Measurements from ENCODE around the gene TNRC6C. TPM values are rescaled to one million over a fixed set of nuclear protein-coding genes. Genes with fewer than 3 reads are reported as not detected.
A peak's percentile ranks its signal among the peaks of the same experiment; 100 is the strongest.

Gene TNRC6C
- total and polyA plus RNA-seq, 7 donors, result 1.2 to 22.4 (median 11.4) TPM

DNA sequence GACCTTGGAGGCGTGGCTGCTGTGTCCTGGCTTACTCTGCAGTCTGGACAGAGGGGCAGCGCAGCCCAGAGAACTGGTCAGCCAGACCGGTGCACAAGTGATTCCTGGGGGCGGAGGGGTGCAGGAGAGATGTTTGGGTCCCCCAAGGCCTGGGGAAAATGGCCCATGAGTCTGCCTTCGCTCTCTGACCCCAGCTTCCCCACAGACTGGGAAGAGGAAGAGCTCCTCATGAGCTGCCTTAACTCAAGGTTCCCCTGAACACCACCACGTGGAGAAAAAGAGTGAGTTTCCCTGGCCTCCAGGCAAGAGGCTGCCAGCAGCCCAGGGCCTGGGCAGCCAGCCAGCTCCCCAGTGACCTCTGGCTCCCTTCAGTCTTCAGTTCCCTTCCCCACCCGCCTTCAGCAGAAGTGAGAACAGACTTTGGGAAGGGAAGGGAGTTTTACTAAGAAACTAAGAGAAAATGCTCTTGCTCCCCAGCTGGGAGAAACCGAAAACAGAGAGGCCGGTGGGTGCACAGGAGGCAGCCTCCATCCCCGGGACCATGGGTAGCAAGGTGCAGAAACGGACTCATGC is 185.7 kb downstream of the TNRC6C start:
- peak in 1 of 4 donors; percentile 33 for ATAC-seq
- WGBS, 3 donors, result 48 to 52% (median 51%) methylated on average over 10 to 11 of the region's 11 CpGs
- peaks cover 27% of the 10 kb centered on the region for H3K4me1 ChIP-seq
- H3K27me3 ChIP-seq (ENCODE audit: insufficient read depth in 3 of 3, low read length in 2 of 3), result no peaks in the 10 kb centered on the region
- no peaks in the 10 kb centered on the region for H3K9me3 ChIP-seq
- peak overlapping the region; percentile 30 for H3K27ac ChIP-seq
- TF ChIP-seq, protein P1, sequence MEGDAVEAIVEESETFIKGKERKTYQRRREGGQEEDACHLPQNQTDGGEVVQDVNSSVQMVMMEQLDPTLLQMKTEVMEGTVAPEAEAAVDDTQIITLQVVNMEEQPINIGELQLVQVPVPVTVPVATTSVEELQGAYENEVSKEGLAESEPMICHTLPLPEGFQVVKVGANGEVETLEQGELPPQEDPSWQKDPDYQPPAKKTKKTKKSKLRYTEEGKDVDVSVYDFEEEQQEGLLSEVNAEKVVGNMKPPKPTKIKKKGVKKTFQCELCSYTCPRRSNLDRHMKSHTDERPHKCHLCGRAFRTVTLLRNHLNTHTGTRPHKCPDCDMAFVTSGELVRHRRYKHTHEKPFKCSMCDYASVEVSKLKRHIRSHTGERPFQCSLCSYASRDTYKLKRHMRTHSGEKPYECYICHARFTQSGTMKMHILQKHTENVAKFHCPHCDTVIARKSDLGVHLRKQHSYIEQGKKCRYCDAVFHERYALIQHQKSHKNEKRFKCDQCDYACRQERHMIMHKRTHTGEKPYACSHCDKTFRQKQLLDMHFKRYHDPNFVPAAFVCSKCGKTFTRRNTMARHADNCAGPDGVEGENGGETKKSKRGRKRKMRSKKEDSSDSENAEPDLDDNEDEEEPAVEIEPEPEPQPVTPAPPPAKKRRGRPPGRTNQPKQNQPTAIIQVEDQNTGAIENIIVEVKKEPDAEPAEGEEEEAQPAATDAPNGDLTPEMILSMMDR (IDR thresholded peaks at IDR 0.05), result no peak
- H3K4me3 ChIP-seq, result no peak overlapping the region
- DNase-seq, result peak; percentile 78 to 84
- H3K36me3 ChIP-seq (ENCODE audit: insufficient read depth in 1 of 2, low read depth in 1 of 2), result no peaks in the 10 kb centered on the region
- intact Hi-C loops (cut with DNase I), result loop anchor here in 1 of 2 donors (5.0 kb wide), 1 partner anchor 38 kb away; no protein-coding TSS in a partner anchor

DNA sequence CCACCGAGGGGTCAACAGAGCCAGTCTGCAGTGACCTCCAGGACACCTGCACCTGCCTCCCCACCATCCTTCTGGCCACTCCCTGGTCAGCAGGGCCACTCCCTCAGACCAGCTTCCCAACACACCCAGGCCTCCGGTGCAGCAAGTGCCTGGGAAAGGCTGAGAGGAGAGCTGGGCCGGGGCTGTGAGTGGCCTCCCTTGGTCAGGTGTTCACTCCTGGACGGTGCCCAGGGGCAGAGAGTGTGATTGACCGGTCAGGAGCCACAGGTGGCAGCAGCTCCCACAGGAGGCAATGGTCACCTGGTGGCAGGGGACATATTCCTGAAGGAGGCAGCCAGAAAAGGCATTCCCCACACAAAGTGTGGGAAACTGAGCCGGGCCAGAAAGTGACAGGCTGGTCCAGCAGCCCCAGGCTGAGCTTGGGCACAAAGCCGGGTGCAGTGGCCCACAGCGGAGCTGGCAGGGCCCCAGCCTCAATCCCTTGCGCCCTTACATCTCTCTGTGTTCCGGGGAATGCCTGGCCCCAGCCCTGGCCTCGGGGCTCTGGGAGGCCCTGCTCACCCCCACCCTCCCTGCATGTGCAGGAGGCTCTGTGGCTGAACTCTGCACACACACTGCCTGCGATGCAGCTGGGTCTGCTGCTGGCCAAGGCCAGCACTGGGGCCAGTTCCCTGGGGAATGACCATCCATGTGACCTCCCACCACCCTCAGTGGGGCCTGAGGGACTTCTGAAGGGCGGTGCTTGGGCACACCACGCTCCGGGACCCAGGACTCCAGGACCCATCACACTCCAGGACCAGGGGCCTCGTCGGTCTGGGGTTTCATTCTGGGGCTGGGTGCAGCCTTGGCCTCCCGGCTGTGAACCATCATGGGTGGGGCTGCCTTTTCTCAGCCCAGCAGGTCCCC is 186.5 kb downstream of the TNRC6C start:
- Histone ChIP-seq H3K9me3 (no peaks in the 10 kb centered on the region), H3K4me1 (peaks cover 27% of the 10 kb centered on the region), H3K4me3 (no peak overlapping the region), H3K27ac (no peak overlapping the region), H3K27me3 (ENCODE audit: insufficient read depth in 3 of 3, low read length in 2 of 3) (no peaks in the 10 kb centered on the region), H3K36me3 (ENCODE audit: insufficient read depth in 1 of 2, low read depth in 1 of 2) (no peaks in the 10 kb centered on the region)
- DNase-seq, result peak in 1 of 2 donors; percentile 69
- intact Hi-C loops (cut with DNase I), result loop anchor here in 1 of 2 donors (5.0 kb wide), 1 partner anchor 37 kb away; no protein-coding TSS in a partner anchor
- TF ChIP-seq, protein P1 (IDR thresholded peaks at IDR 0.05), result no peak
- WGBS, 3 donors, result 45 to 60% (median 50%) methylated on average over 14 to 18 of the region's 18 CpGs
- ATAC-seq, result no peak

DNA sequence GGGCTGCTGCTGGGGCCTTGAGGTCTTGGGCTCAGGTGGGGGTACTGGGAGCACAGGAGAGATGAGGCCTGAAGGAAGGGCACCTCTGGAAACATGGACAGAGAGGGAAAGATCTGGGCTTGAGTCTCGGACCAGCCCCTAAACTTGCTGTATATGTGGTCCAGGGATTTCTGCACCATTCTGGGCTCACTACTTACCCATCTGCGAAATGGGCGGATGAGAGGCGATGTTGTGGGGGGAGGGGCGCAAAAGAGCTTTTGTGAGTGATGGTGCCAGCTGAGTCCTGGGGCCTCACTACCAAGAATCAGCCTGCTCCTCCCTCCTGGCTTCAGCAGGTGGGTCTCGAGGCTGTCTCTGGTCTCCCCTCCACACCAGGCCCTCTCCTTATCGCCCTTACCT is 188.0 kb downstream of the TNRC6C start:
- TF ChIP-seq, protein P1 (IDR thresholded peaks at IDR 0.05), result no peak
- no peaks in the 10 kb centered on the region for H3K27me3 ChIP-seq (ENCODE audit: insufficient read depth in 3 of 3, low read length in 2 of 3)
- intact Hi-C loops (cut with DNase I), result no loop called here
- WGBS, 3 donors, result 95 to 97% (median 96%) methylated on average over 7 of the region's 7 CpGs
- DNase-seq (no peak), ATAC-seq (no peak)
- no peak overlapping the region for H3K27ac ChIP-seq
- H3K4me1 ChIP-seq, result peaks cover 17% of the 10 kb centered on the region
- H3K4me3 ChIP-seq, result no peak overlapping the region
- H3K36me3 ChIP-seq (ENCODE audit: insufficient read depth in 1 of 2, low read depth in 1 of 2), result no peaks in the 10 kb centered on the region
- no peaks in the 10 kb centered on the region for H3K9me3 ChIP-seq

DNA sequence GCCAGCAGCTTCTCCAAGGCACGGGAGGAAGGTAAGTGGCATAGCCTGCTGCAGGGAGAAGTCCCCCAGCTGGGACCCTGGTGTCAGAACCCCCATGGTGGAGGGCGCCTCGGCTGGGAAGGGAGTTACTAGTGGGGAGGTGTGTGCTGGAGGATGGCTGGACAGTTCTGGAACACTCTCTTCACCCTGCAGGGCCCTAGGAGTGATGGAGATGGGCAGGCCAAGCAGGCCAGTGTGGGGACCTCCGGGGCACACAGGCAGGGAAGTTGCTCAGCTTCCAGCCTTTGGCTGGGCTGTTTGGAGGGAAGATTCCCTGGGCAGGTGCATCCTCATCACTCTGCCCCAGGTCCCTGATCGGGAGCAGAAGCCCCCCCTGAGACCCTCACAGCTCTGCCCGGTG is 188.4 kb downstream of the TNRC6C start:
- WGBS, 3 donors, result 82 to 91% (median 87%) methylated on average over 6 of the region's 6 CpGs
- Histone ChIP-seq H3K4me1 (peaks cover 15% of the 10 kb centered on the region), H3K27ac (no peak overlapping the region), H3K36me3 (ENCODE audit: insufficient read depth in 1 of 2, low read depth in 1 of 2) (no peaks in the 10 kb centered on the region), H3K4me3 (no peak overlapping the region), H3K27me3 (ENCODE audit: insufficient read depth in 3 of 3, low read length in 2 of 3) (no peaks in the 10 kb centered on the region), H3K9me3 (no peaks in the 10 kb centered on the region)
- no peak for DNase-seq
- TF ChIP-seq, protein P1 (IDR thresholded peaks at IDR 0.05), result no peak
- intact Hi-C loops (cut with DNase I), result no loop called here
- ATAC-seq, result no peak

All from psoas muscle (tissue), 8 donors.